NCI-H524 treated with DMSO at 0.1 percent for 48 hours (cell line): ENCODE results near the gene ENAH.
"Not testable (repeated sequence)": the region's sequence is repeated elsewhere in the genome, so short reads cannot be mapped to it uniquely, and the experiment has no call there.

Source experiments
- DNase-seq: peaks from one replicate; lab custom pipeline; 2025; lab: John Stamatoyannopoulos, UW

ENAH gene

GRCh38 chr1:225652729-225653462 lies at the start of gene ENAH:
Gene ENAH, minus strand, starts transcription at chr1:225653123. Its CDS starts 433 bp downstream, at chr1:225652690.
- DNase-seq = no peak

GRCh38 chr1:225700889-225701465 lies 48.1 kb upstream of the ENAH start:
- no peak for DNase-seq

GRCh38 chr1:225700164-225700821 lies 47.4 kb upstream of the ENAH start:
- no peak for DNase-seq

GRCh38 chr1:225699336-225699735 lies 46.4 kb upstream of the ENAH start:
- DNase-seq = no peak

DNA sequence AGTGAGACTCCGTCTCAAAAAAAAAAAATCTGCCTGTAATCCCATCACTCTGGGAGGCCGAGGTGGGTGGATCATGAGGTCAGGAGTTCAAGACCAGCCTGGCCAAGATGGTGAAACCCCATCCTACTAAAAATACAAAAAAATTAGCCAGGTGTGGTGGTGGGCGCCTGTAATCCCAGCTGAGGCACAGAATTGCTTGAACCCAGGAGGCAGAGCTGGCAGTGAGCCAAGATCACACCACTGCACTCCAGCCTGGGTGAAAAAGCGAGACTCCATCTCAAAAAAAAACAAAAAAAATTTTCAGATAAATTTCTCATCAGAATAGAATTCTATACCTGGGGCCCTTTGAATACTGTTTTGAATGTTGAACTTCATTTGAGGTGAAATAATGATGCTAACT lies 45.3 kb upstream of the ENAH start:
- not testable (repeated sequence) for DNase-seq

DNA sequence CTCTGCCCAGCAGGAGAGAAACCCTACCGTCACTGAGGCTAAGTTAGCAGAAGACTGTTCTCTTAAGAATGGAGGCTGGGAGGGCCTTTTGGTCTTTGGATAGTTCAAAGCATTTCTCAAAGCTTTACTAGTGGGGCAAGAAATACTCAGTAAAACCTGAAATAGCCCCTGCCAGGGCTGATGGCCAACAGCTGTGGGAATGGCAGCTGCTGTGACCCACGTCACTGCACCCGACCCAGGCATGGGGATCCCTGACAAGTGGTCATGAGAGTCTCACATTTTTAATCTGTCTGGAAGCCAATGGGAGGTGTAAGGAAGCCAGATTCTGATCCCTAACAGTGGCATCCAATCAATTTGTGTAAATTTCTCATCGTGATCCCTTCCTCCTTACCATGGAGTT lies 44.5 kb upstream of the ENAH start:
- no peak for DNase-seq

GRCh38 chr1:225695578-225696337 lies 42.8 kb upstream of the ENAH start:
- no peak for DNase-seq

DNA sequence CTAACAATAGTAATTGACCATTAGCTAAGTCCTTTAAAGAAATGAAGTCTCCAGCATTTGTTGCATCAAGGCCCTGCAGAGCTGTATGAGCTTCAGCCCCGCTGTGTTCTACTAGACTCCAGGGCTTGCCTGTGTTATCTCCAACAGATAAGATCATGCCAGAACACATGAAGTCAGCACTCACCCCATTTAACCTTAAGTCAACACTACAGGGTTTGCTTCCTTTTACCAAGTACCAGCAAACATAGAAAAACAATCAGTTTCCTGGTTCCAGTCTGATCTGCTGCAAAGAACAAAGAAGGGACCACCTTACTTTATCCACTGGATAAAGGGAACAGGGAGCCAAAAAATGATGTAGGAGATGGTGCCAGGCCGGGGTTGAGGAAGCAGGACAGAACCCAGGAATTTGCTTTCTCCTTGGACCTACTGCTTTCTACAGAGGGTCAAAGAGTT lies 41.3 kb upstream of the ENAH start:
- DNase-seq = no peak

DNA sequence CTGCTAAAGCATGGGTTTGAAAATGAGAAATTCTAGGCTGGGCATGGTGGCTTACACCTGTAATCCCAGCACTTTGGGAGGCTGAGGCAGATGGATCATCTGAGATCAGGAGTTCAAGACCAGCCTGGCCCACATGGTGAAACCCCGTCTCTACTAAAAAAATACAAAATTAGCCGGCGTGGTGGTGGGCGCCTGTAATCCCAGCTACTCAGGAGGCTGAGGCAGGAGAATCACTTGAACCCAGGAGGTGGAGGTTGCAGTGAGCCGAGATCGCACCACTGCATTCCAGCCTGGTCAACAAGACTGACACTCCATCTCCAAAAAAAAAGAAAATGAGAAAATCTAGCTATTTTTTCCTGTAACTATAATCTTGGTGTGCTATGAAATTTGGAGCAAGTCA lies 40.8 kb upstream of the ENAH start:
- not testable (repeated sequence) for DNase-seq

DNA sequence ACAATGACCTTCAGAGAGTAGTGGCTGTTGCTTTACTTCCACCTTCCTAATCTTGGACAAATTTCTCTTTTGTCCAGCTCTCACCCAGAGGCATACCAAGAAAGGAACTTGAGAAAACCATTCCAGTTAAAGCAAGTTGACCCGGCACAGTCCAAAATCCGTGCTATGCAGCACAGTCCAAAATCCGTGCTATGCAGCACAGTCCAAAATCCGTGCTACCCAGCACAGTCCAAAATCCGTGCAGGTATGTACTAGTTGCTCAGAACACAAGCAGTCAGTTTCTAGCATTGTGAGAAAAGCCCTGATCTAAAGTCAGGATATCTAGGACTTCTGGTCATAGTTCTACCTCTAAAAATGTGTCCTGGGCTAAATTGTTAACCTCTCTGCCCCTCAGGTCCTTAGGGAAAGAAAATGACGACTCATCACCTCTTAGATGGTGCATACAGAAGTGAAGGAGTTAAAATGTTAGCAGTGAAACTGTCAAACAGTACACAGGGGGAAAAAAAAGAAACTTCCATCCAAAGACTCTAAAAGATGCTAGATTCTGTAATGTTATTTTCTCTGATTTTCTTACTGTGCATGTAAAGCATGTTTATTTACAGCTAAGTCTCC lies 40.3 kb upstream of the ENAH start:
- DNase-seq = no peak

GRCh38 chr1:225692517-225692879 lies 39.6 kb upstream of the ENAH start:
- DNase-seq = no peak

DNA sequence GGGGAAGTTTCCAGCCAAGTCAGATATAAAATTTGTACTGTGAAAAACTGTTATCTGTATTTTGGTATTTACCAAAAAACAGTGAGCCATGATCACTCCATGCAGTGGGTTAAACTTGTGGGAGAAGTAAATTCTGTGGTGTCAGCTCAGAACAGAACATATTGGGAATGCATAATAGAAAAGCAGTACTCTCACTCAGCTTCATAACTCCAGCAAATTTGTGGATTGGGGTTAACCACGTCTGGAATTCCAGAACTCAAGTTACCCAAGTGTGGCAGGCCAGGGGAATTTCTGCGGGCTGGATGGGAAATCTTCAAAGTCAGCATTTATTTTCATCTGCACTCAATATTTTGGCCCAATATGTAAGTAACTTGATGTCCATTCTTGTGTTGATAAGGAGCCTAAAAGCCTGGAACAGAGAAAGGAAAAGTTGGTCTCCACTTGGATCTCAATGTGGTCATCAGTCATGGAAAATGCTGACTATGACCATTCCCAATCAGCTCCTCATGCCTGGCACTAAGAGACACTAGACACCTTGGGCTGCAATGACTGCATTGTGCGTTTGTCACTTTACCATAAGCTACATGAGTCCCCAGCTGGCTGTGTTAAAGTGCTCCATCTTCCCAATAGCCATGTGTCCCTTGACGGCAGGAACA lies 39.1 kb upstream of the ENAH start:
- DNase-seq = no peak

DNA sequence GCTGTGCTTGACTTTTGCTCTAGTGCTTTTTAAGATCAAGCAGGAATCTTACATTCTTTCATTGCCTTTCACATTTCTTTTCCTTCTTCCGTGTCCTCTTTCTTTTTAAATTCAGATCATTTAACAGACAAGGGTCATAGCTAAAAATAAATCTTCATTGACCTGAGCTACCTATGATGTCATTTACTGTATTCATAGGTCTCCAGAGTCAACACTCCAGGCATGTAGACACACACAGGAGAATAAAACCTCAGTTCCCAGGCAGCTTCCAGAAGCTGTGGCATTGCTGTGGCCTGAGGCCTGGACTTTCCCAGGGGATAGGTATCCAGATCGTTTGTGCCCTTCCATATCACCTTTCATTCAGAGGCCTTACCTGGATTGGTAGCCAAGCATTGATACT lies 38.5 kb upstream of the ENAH start:
- no peak for DNase-seq

DNA sequence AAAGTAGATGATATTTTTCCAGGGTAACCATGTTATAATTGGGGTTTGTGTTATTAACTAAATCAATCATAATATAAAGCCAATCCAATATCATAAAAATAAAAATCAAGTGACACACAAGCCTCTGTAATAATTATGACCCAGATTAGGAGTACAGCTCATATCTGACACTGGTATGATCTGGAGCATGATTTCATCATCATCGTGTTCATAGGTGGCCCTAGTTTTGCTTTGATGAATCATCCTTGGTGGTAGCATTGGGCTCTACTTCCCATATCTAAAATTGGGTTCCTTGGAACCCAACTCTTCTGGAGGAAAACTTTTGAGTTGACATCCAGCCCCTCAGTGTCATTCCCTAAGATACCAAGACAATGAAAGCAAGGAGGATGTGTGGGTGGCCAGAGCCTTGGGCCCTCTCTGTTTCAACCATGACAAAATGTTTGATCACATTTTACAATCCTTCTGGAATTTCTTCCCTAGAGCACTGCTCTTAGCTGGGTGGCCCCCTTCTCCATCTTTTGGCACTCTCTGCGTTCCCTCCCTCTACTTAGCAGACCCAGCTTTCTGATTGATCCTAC lies 37.0 kb upstream of the ENAH start:
- no peak for DNase-seq

- no peak for DNase-seq
These were observed 35.4 kb upstream of the ENAH start for GRCh38 chr1:225688345-225688744.

DNA sequence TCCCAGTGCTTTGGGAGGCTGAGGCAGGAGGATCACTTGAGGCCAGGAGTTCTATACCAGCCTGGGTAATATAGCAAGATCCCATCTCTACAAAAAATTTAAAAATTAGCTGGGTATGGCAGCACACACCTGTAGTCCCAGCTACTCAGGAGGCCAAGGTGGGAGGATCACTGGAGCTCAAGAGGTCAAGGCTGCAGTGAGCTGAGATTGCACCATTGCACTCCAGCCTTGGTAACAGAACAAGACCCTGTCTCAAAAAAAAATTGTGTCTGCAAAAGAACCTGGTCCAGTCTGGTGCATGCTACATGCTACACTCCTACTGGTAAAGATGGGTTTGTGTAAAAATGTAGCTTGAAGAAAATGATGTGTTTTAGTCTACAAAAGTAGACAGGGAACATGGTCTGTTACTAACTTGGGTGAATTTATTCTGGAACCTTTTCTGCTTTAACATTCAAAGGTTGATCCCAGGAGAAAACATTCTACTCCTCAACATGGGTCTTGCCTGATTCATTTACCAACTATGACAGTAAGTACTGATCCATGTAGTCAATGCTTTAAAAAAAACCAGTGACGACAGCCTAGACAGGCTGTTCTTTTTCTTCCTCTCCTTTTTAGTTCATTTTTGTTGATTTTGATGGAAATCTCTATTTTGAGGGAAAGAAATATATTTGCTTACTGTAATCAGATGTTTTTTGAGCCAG lies 32.7 kb upstream of the ENAH start:
- no peak for DNase-seq

- DNase-seq = no peak
These were observed 31.8 kb upstream of the ENAH start for GRCh38 chr1:225684741-225685140.

- no peak for DNase-seq
These were observed 28.3 kb upstream of the ENAH start for GRCh38 chr1:225681231-225681630.

- no peak for DNase-seq
These were observed 25.6 kb upstream of the ENAH start for GRCh38 chr1:225678545-225678944.

- DNase-seq = no peak
These were observed 24.6 kb upstream of the ENAH start for GRCh38 chr1:225677350-225678124.
